Measurements from ENCODE around the gene HSPA4. TPM values are rescaled to one million over a fixed set of nuclear protein-coding genes. Genes with fewer than 3 reads are reported as not detected.

The HSPA4 gene
- polyA plus RNA-seq, 1 donor (not counting 4 experiments of a cell fraction or from before 2014, with no cell fraction given): 119 TPM

GRCh38 chr5:133081036-133081435, 29.2 kb downstream of the HSPA4 start:
- Histone ChIP-seq H2AFZ (ENCODE audit: control insufficient read depth, low read length) (no peak overlapping the region), H3K9me3 (ENCODE audit: control insufficient read depth, low read depth, low read length) (no peaks in the 10 kb centered on the region), H3K27me3 (ENCODE audit: control insufficient read depth, extremely low read depth, insufficient read depth, low read length) (no peaks in the 10 kb centered on the region), H3K9ac (ENCODE audit: control insufficient read depth, extremely low read depth, insufficient read depth, low read length) (no peak overlapping the region), H3K9me1 (ENCODE audit: control insufficient read depth, extremely low read depth, insufficient read depth, low read length) (no peaks in the 10 kb centered on the region), H3K79me2 (ENCODE audit: control insufficient read depth, insufficient read depth, low read length) (peaks cover 74% of the 10 kb centered on the region), H3K36me3 (ENCODE audit: control insufficient read depth in 2 of 2, extremely low read depth in 1 of 2, insufficient read depth in 2 of 2, low read length in 2 of 2) (peaks cover 5% of the 10 kb centered on the region in 2 experiments), H3K4me2 (ENCODE audit: control insufficient read depth, extremely low read depth, insufficient read depth, low read depth, low read length) (no peak overlapping the region), H3K27ac (ENCODE audit: control insufficient read depth, insufficient read depth, low read length) (no peak overlapping the region), H3K4me1 (ENCODE audit: control insufficient read depth, extremely low read depth, insufficient read depth, low read length) (no peaks in the 10 kb centered on the region), H4K20me1 (ENCODE audit: control insufficient read depth, extremely low read depth, insufficient read depth, low read length) (peaks cover 3% of the 10 kb centered on the region), H3K4me3 (ENCODE audit: control insufficient read depth in 2 of 3, extremely low read depth in 1 of 3, insufficient read depth in 2 of 3, low read depth in 1 of 3, low read length in 3 of 3) (no peak overlapping the region)
- FAIRE-seq: no peak
- no peak for TF ChIP-seq EZH2 (IDR thresholded peaks at IDR 0.05; ENCODE audit: low read length)
- TF ChIP-seq CTCF (optimal IDR thresholded peaks at IDR 0.05 in 1 of 3, IDR thresholded peaks at IDR 0.05 in 1 of 3, conservative IDR thresholded peaks at IDR 0.05 in 1 of 3; ENCODE audit: extremely low read depth in 1 of 3, insufficient read depth in 2 of 3, low read length in 3 of 3): no peak
- no peak for DNase-seq (ENCODE audit: low read depth, low spot score)
- dilution Hi-C loops (cut with MboI; ENCODE audit: extremely low pct_ligation_motif_present, low sequenced_read_pairs): no loop called here

- no peaks in the 10 kb centered on the region for H3K4me1 ChIP-seq (ENCODE audit: control insufficient read depth, extremely low read depth, insufficient read depth, low read length)
- H3K79me2 ChIP-seq (ENCODE audit: control insufficient read depth, insufficient read depth, low read length): peaks cover 71% of the 10 kb centered on the region
- H3K36me3 ChIP-seq (ENCODE audit: control insufficient read depth in 2 of 2, extremely low read depth in 1 of 2, insufficient read depth in 2 of 2, low read length in 2 of 2): peaks cover 0 to 6% of the 10 kb centered on the region in 2 experiments
Observed at GRCh38 chr5:133081703-133082102, 29.9 kb downstream of the HSPA4 start.

More at GRCh38 chr5:133081703-133082102, 29.9 kb downstream of the HSPA4 start:
- H3K27ac ChIP-seq (ENCODE audit: control insufficient read depth, insufficient read depth, low read length): no peak overlapping the region
- H2AFZ ChIP-seq (ENCODE audit: control insufficient read depth, low read length): no peak overlapping the region
- no peak overlapping the region for H3K9ac ChIP-seq (ENCODE audit: control insufficient read depth, extremely low read depth, insufficient read depth, low read length)
- H3K27me3 ChIP-seq (ENCODE audit: control insufficient read depth, extremely low read depth, insufficient read depth, low read length): no peaks in the 10 kb centered on the region
- TF ChIP-seq EZH2 (IDR thresholded peaks at IDR 0.05; ENCODE audit: low read length) (no peak), CTCF (optimal IDR thresholded peaks at IDR 0.05 in 1 of 3, IDR thresholded peaks at IDR 0.05 in 1 of 3, conservative IDR thresholded peaks at IDR 0.05 in 1 of 3; ENCODE audit: extremely low read depth in 1 of 3, insufficient read depth in 2 of 3, low read length in 3 of 3) (no peak)
- H3K9me1 ChIP-seq (ENCODE audit: control insufficient read depth, extremely low read depth, insufficient read depth, low read length): no peaks in the 10 kb centered on the region
- no peak overlapping the region for H3K4me3 ChIP-seq (ENCODE audit: control insufficient read depth in 2 of 3, extremely low read depth in 1 of 3, insufficient read depth in 2 of 3, low read depth in 1 of 3, low read length in 3 of 3)
- no peak for FAIRE-seq
- no peak for DNase-seq (ENCODE audit: low read depth, low spot score)
- H3K9me3 ChIP-seq (ENCODE audit: control insufficient read depth, low read depth, low read length): no peaks in the 10 kb centered on the region
- H4K20me1 ChIP-seq (ENCODE audit: control insufficient read depth, extremely low read depth, insufficient read depth, low read length): peaks cover 3% of the 10 kb centered on the region
- dilution Hi-C loops (cut with MboI; ENCODE audit: extremely low pct_ligation_motif_present, low sequenced_read_pairs): no loop called here
- no peak overlapping the region for H3K4me2 ChIP-seq (ENCODE audit: control insufficient read depth, extremely low read depth, insufficient read depth, low read depth, low read length)
